PC-3 (cell line): ENCODE results near the gene GATAD2B. TPM values are rescaled to one million over a fixed set of nuclear protein-coding genes. Genes with fewer than 3 reads are reported as not detected.

Experiments used
- ATAC-seq: fragments of 200-7000 bp; cut with Tn5 transposase; 2 replicates; pipeline ENCODE4 v1.9.1; 2020; ENCODE audit warnings: mild to moderate bottlenecking, moderate library complexity
- BruUV-seq: library from RNA; stranded (reverse); fragments of 400-500 nt; replicated peaks from 2 replicates; lab custom pipeline; 2021; lab: Mats Ljungman, UMichigan
- CTCF ChIA-PET: fragments of 300-600 bp; sonication (Branson Sonifier 250); formaldehyde crosslinking; loops from one replicate; lab custom pipeline; 2022; ENCODE audit warnings: antibody characterized with exemption; lab: Charles Lee
- POLR2A ChIA-PET: fragments of 300-600 bp; sonication (Branson Sonifier 250); formaldehyde crosslinking; loops from one replicate; lab custom pipeline; 2022; ENCODE audit warnings: antibody characterized with exemption; ENCODE audit not compliant: unreplicated experiment; lab: Charles Lee
- DNase-seq: peaks from one replicate; pipeline ENCODE4 v3.0.0-alpha.2; 2015
- H2AFZ ChIP-seq: fragments of 300-600 bp; sonication (generic); 2 replicates; pipeline ENCODE4 v1.6.0; 2016; ENCODE audit warnings: antibody characterized with exemption, low read length
- H3F3A ChIP-seq: fragments of 300-600 bp; sonication (generic); one replicate; pipeline ENCODE4 v1.6.0; 2017; ENCODE audit warnings: antibody characterized with exemption, low read length, control low read depth, mild to moderate bottlenecking; ENCODE audit not compliant: unreplicated experiment
- H3K27ac ChIP-seq: fragments of 300-600 bp; sonication (generic); 2 replicates; pipeline ENCODE4 v1.5.1; 2016; ENCODE audit warnings: mild to moderate bottlenecking, low read length
- H3K27me3 ChIP-seq: fragments of 300-600 bp; sonication (generic); 2 replicates; pipeline ENCODE4 v1.6.1; 2016; ENCODE audit warnings: low read length, mixed read lengths
- H3K36me3 ChIP-seq: fragments of 300-600 bp; sonication (generic); 2 replicates; pipeline ENCODE4 v1.6.1; 2016; ENCODE audit warnings: low read depth, mixed run types, low read length, mixed read lengths
- H3K4me1 ChIP-seq: fragments of 300-600 bp; sonication (generic); 2 replicates; pipeline ENCODE4 v1.5.1; 2016; ENCODE audit warnings: low read length; ENCODE audit not compliant: insufficient read depth
- H3K4me2 ChIP-seq: fragments of 300-600 bp; sonication (generic); 2 replicates; pipeline ENCODE4 v1.6.0; 2016; ENCODE audit warnings: low read length
- H3K4me3 ChIP-seq: fragments of 300-600 bp; sonication (generic); 2 replicates; pipeline ENCODE4 v1.5.1; 2016; ENCODE audit warnings: mild to moderate bottlenecking, low read length, mixed read lengths
- H3K79me2 ChIP-seq: fragments of 300-600 bp; sonication (generic); 2 replicates; pipeline ENCODE4 v1.6.1; 2017; ENCODE audit warnings: low read length, mixed read lengths
- H3K9ac ChIP-seq: fragments of 300-600 bp; sonication (generic); 2 replicates; pipeline ENCODE4 v1.6.0; 2016; ENCODE audit warnings: mild to moderate bottlenecking, low read length
- H3K9me2 ChIP-seq: fragments of 300-600 bp; sonication (generic); replicated peaks from 2 replicates; pipeline ENCODE4 v1.6.1; 2016; ENCODE audit warnings: mixed run types, low read length, mixed read lengths
- H3K9me3 ChIP-seq: fragments of 300-600 bp; sonication (generic); 2 replicates; pipeline ENCODE4 v1.6.1; 2016; ENCODE audit warnings: low read length, mixed read lengths
- H4K20me1 ChIP-seq: fragments of 300-600 bp; sonication (generic); 2 replicates; pipeline ENCODE4 v1.6.1; 2016; ENCODE audit warnings: low read length, mixed read lengths
- EZH2 ChIP-seq: fragments of 300-600 bp; sonication (generic); IDR thresholded peaks from one replicate; pipeline ENCODE4 v1.6.1; 2017; ENCODE audit warnings: antibody characterized with exemption, mild to moderate bottlenecking, low read length; ENCODE audit not compliant: unreplicated experiment
- EZH2phosphoT487 ChIP-seq: fragments of 300-600 bp; sonication (generic); IDR thresholded peaks from 2 replicates; pipeline ENCODE4 v1.6.1; 2018; ENCODE audit warnings: mild to moderate bottlenecking, antibody characterized with exemption, low read length, borderline replicate concordance
- intact Hi-C: fragments of 100-400 bp; cut with micrococcal nuclease; formaldehyde crosslinking; loops from 2 replicates; pipeline ENCODE4 v1.9.0; 2023
- total RNA-seq: library from RNA; depleted of rRNA; stranded (reverse); fragments of >200 nt; gene quantifications from 2 replicates; pipeline ENCODE4 v1.2.3, GENCODE V29; 2014
- TF ChIP-seq, protein P1 (sequence below): fragments of 300-600 bp; sonication (generic); conservative IDR thresholded peaks from 2 replicates; pipeline ENCODE4 v1.5.1; 2017; ENCODE audit warnings: antibody characterized with exemption, low read depth, mild to moderate bottlenecking, low read length

Gene GATAD2B
- total RNA-seq, 1 experiment from 2014 or later = 7.2 TPM

DNA sequence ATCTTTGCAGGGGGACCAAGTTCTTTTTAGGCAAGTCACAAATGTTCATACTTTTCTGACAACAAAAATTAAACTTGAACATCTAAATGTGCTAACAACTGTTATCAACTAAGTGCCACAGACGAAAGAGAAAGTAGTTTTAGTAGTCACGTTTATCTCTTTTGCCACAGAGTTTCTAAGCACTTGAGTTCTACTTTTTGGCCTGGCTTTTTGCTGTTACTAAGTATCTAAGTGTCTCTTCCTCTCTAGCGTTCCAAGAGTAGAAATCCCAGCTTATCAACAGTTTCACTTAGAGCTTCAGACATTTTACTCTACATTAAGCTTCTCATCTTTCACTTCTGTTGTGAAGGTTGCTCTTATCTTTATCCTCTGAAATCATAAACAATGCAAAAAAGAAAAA is 34.2 kb downstream of the GATAD2B start:
- Histone ChIP-seq H3K9me3 (no peaks in the 10 kb centered on the region), H3K9me2 (no peaks in the 10 kb centered on the region)

DNA sequence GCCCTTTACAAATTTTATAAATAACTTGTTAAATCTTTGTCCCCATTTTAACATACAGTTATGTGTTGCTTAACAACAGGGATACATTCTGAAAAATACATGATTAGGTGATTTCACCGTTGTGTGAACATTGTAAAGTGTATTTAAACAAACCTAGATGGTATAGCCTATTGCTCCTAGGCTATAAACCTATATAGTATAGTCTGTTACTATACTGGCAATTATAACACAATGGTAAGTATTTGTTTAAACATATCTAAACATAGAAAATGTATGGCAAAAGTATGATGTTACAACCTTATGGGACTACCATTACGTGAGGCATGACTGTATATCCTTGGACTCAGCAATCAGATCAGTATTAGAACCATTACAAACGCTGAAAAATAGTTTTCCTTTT is 36.6 kb downstream of the GATAD2B start:
- CTCF ChIA-PET = no interaction called here
- no TSS peak for BruUV-seq

More for the DNA sequence above, 34.2 kb downstream of the GATAD2B start:
- Histone ChIP-seq H3K4me3 (no peak overlapping the region), H3K9ac (no peak overlapping the region), H2AFZ (no peak overlapping the region), H3K79me2 (peaks cover 79% of the 10 kb centered on the region), H3K36me3 (no peaks in the 10 kb centered on the region; the same call in 1 of the 2 replicates), H3F3A (no peaks in the 10 kb centered on the region), H3K27ac (no peak overlapping the region), H3K27me3 (no peaks in the 10 kb centered on the region), H3K4me2 (no peak overlapping the region), H3K4me1 (no peaks in the 10 kb centered on the region), H4K20me1 (0 out of 2 replicates have a peak, but pooled peaks cover 3% of the 10 kb centered on the region)
- CTCF ChIA-PET = no interaction called here
- ATAC-seq = no peak
- DNase-seq = no peak
- BruUV-seq = TSS peak; percentile 18
- intact Hi-C loops = no loop called here
- no peak for TF ChIP-seq EZH2phosphoT487
- TF ChIP-seq, protein P1, sequence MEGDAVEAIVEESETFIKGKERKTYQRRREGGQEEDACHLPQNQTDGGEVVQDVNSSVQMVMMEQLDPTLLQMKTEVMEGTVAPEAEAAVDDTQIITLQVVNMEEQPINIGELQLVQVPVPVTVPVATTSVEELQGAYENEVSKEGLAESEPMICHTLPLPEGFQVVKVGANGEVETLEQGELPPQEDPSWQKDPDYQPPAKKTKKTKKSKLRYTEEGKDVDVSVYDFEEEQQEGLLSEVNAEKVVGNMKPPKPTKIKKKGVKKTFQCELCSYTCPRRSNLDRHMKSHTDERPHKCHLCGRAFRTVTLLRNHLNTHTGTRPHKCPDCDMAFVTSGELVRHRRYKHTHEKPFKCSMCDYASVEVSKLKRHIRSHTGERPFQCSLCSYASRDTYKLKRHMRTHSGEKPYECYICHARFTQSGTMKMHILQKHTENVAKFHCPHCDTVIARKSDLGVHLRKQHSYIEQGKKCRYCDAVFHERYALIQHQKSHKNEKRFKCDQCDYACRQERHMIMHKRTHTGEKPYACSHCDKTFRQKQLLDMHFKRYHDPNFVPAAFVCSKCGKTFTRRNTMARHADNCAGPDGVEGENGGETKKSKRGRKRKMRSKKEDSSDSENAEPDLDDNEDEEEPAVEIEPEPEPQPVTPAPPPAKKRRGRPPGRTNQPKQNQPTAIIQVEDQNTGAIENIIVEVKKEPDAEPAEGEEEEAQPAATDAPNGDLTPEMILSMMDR = no peak
- TF ChIP-seq EZH2 = no peak
- POLR2A ChIA-PET = no interaction called here

DNA sequence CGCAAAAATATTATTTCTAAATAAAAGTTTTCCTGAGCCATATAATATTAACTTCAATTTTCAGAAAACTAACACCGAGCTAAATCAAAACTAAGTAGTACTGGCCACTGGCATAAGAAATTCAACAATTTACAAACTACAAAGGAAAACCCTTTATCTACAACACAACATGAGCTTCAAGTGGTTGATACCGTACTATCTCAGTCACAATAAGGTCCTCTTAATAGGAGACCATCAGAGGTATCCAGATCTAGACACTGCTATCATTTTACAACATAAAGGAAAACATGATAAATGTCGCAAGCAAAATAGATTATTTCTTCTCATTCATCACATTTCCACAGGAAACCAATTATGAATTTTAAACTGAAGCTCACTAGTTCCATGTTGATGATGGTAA is 39.5 kb downstream of the GATAD2B start:
- H3K9ac ChIP-seq = no peak overlapping the region
- H3K4me2 ChIP-seq = no peak overlapping the region
- no TSS peak for BruUV-seq
- TF ChIP-seq, protein P1 = no peak
- TF ChIP-seq EZH2phosphoT487 = no peak
- no peak for TF ChIP-seq EZH2
- no peaks in the 10 kb centered on the region; the same call in 1 of the 2 replicates for H3K36me3 ChIP-seq
- no peaks in the 10 kb centered on the region for H3K4me1 ChIP-seq
- no peak overlapping the region for H3K4me3 ChIP-seq
- H3K27me3 ChIP-seq = no peaks in the 10 kb centered on the region
- H2AFZ ChIP-seq = no peak overlapping the region
- H3K27ac ChIP-seq = no peak overlapping the region
- ATAC-seq = no peak
- no peaks in the 10 kb centered on the region for H3F3A ChIP-seq
- H3K9me2 ChIP-seq = no peaks in the 10 kb centered on the region
- H3K79me2 ChIP-seq = peaks cover 84% of the 10 kb centered on the region
- POLR2A ChIA-PET = no interaction called here
- no peak for DNase-seq
- CTCF ChIA-PET = no interaction called here
- intact Hi-C loops = loop anchor here (5.0 kb wide), 1 partner anchor 39 kb away; the partner anchor contains the start of gene GATAD2B
- H3K9me3 ChIP-seq = no peaks in the 10 kb centered on the region
- 0 out of 2 replicates have a peak, but pooled peaks cover 3% of the 10 kb centered on the region for H4K20me1 ChIP-seq

More for the DNA sequence above, 36.6 kb downstream of the GATAD2B start:
- Histone ChIP-seq H3K4me1 (no peaks in the 10 kb centered on the region), H3K4me3 (no peak overlapping the region), H3K79me2 (peaks cover 85% of the 10 kb centered on the region), H3K4me2 (no peak overlapping the region), H3K27me3 (no peaks in the 10 kb centered on the region), H3K36me3 (no peaks in the 10 kb centered on the region; the same call in 1 of the 2 replicates), H3K27ac (no peak overlapping the region), H3K9me2 (no peaks in the 10 kb centered on the region), H2AFZ (no peak overlapping the region), H3K9me3 (no peaks in the 10 kb centered on the region), H4K20me1 (0 out of 2 replicates have a peak, but pooled peaks cover 3% of the 10 kb centered on the region), H3K9ac (no peak overlapping the region), H3F3A (no peaks in the 10 kb centered on the region)
- DNase-seq (no peak), ATAC-seq (no peak)
- POLR2A ChIA-PET = no interaction called here
- intact Hi-C loops = no loop called here
- TF ChIP-seq EZH2 (no peak), EZH2phosphoT487 (no peak)
- TF ChIP-seq, protein P1 = no peak
